Astrocyte of the cerebellum (primary cell): Measurements from ENCODE around the gene TBK1.

Source experiments
- DNase-seq: peaks from one replicate; pipeline ENCODE4 v3.0.0-alpha.2; 2011; ENCODE audit warnings: low read depth
- H3K4me3 ChIP-seq: 2 replicates; pipeline ENCODE4 v1.5.1; 2011; ENCODE audit warnings: mild to moderate bottlenecking, low read depth, low read length, moderate library complexity
- CTCF ChIP-seq: IDR thresholded peaks from 2 replicates; pipeline ENCODE4 v1.5.1; 2012; ENCODE audit warnings: low read length, low read depth, moderate library complexity, mild to moderate bottlenecking; ENCODE audit errors: missing control alignments
- in situ Hi-C: cut with HindIII; loops from 2 replicates; pipeline ENCODE4 v1.10.0; 2017; ENCODE audit warnings: low sequenced_read_pairs

Gene TBK1

GRCh38 chr12:64430886-64431285, 21.0 kb upstream of the TBK1 start:
- no peak for TF ChIP-seq CTCF
- in situ Hi-C loops: loop anchor here (5.0 kb wide), 1 partner anchor 36 kb away; no protein-coding TSS in a partner anchor

GRCh38 chr12:64431791-64432190, 20.1 kb upstream of the TBK1 start:
- no peak overlapping the region for H3K4me3 ChIP-seq
- no peak for TF ChIP-seq CTCF
- no peak for DNase-seq
- in situ Hi-C loops: loop anchor here (5.0 kb wide), 1 partner anchor 36 kb away; no protein-coding TSS in a partner anchor

More at GRCh38 chr12:64430886-64431285, 21.0 kb upstream of the TBK1 start:
- no peak for DNase-seq
- no peak overlapping the region for H3K4me3 ChIP-seq

GRCh38 chr12:64433915-64434314, 18.0 kb upstream of the TBK1 start:
- no peak overlapping the region for H3K4me3 ChIP-seq
- no peak for TF ChIP-seq CTCF
- in situ Hi-C loops: loop anchor here (5.0 kb wide), 1 partner anchor 33 kb away; no protein-coding TSS in a partner anchor
- no peak for DNase-seq

- in situ Hi-C loops: no loop called here
- no peak overlapping the region for H3K4me3 ChIP-seq
- TF ChIP-seq CTCF: no peak
- no peak for DNase-seq
Observed at GRCh38 chr12:64440100-64440499, 11.8 kb upstream of the TBK1 start.

- in situ Hi-C loops: no loop called here
Observed at GRCh38 chr12:64445490-64445889, 6.4 kb upstream of the TBK1 start.

GRCh38 chr12:64446295-64446694, 5.6 kb upstream of the TBK1 start:
- TF ChIP-seq CTCF: no peak
- DNase-seq: no peak

More at GRCh38 chr12:64445490-64445889, 6.4 kb upstream of the TBK1 start:
- no peak for DNase-seq
- TF ChIP-seq CTCF: no peak
- no peak overlapping the region for H3K4me3 ChIP-seq

More at GRCh38 chr12:64446295-64446694, 5.6 kb upstream of the TBK1 start:
- H3K4me3 ChIP-seq: no peak overlapping the region
- in situ Hi-C loops: no loop called here
